Caco-2 (cell line): ENCODE measurements around the gene RAPGEF5. TPM values are rescaled to one million over a fixed set of nuclear protein-coding genes. Genes with fewer than 3 reads are reported as not detected.

ENCODE experiments used
- BruUV-seq: library from RNA; stranded (reverse); fragments of 400-500 nt; replicated peaks from 2 replicates; lab custom pipeline; 2021; lab: Mats Ljungman, UMichigan
- CTCF ChIA-PET: fragments of 300-600 bp; sonication (Branson Sonifier 250); formaldehyde crosslinking; loops from one replicate; lab custom pipeline; 2022; ENCODE audit warnings: antibody characterized with exemption; lab: Charles Lee
- POLR2A ChIA-PET: fragments of 300-600 bp; sonication (Branson Sonifier 250); formaldehyde crosslinking; loops from one replicate; lab custom pipeline; 2022; ENCODE audit warnings: antibody characterized with exemption; lab: Charles Lee
- DNase-seq, 2 experiments: peaks; one replicate each; pipeline versions ENCODE4 v3.0.0 to v3.0.0-alpha.2; 2020 to 2022
- H3K27me3 ChIP-seq: replicated peaks from 2 replicates; pipeline ENCODE4 v1.6.0; 2011; ENCODE audit warnings: low read length; ENCODE audit not compliant: control insufficient read depth, insufficient read depth
- H3K36me3 ChIP-seq: 2 replicates; pipeline ENCODE4 v1.5.1; 2011; ENCODE audit warnings: low read length; ENCODE audit not compliant: control insufficient read depth, insufficient read depth
- H3K4me1 ChIP-seq: fragments of 250-450 bp; sonication (Bioruptor Pico); 2 replicates; pipeline ENCODE4 v1.5.1; 2020; ENCODE audit warnings: mild to moderate bottlenecking
- H3K4me3 ChIP-seq: 2 replicates; pipeline ENCODE4 v1.5.1; 2011; ENCODE audit warnings: low read depth, mild to moderate bottlenecking, control low read depth, low read length
- H3K9me3 ChIP-seq: fragments of 250-450 bp; sonication (Bioruptor Pico); 2 replicates; pipeline ENCODE4 v1.5.1; 2020; ENCODE audit warnings: mild to moderate bottlenecking, moderate library complexity
- H3K27ac Mint-ChIP-seq: one replicate; pipeline ENCODE4 v1.8.0; 2022; ENCODE audit warnings: mixed read lengths; ENCODE audit not compliant: unreplicated experiment
- H3K27me3 Mint-ChIP-seq: one replicate; pipeline ENCODE4 v1.8.0; 2022; ENCODE audit warnings: mixed read lengths; ENCODE audit not compliant: insufficient read depth, unreplicated experiment
- H3K36me3 Mint-ChIP-seq: one replicate; pipeline ENCODE4 v1.8.0; 2022; ENCODE audit warnings: mild to moderate bottlenecking, mixed read lengths; ENCODE audit not compliant: insufficient read depth, unreplicated experiment
- H3K4me1 Mint-ChIP-seq: one replicate; pipeline ENCODE4 v1.8.0; 2022; ENCODE audit warnings: low read depth, mixed read lengths; ENCODE audit not compliant: unreplicated experiment
- H3K4me3 Mint-ChIP-seq: one replicate; pipeline ENCODE4 v1.8.0; 2022; ENCODE audit warnings: mild to moderate bottlenecking, moderate library complexity, mixed read lengths; ENCODE audit not compliant: unreplicated experiment
- H3K9me3 Mint-ChIP-seq: one replicate; pipeline ENCODE4 v1.8.0; 2022; ENCODE audit warnings: mixed read lengths; ENCODE audit not compliant: unreplicated experiment
- CTCF ChIP-seq, 2 experiments: fragments of 200-600 bp in 1 of 2; IDR thresholded peaks; 1 replicate in 1 of 2; 2 replicates in 1 of 2; pipeline versions ENCODE4 v1.5.1 to v1.8.0; 2011 to 2022; ENCODE audit warnings: antibody characterized with exemption in 1 of 2, control low read depth in 1 of 2, inconsistent platforms in 1 of 2, low read depth in 1 of 2, low read length in 1 of 2, mild to moderate bottlenecking in 1 of 2, moderate library complexity in 1 of 2; ENCODE audit not compliant: insufficient read depth in 1 of 2, severe bottlenecking in 1 of 2, unreplicated experiment in 1 of 2
- intact Hi-C: fragments of 100-400 bp; cut with micrococcal nuclease; formaldehyde crosslinking; loops from one replicate; pipeline ENCODE4 v1.10.0; 2022; ENCODE audit not compliant: unreplicated experiment
- total RNA-seq: library from RNA; stranded (reverse); gene quantifications from 2 replicates; pipeline ENCODE4 v1.2.3, GENCODE V29; 2022

The RAPGEF5 gene
- total RNA-seq, 1 experiment from 2014 or later = 16.9 TPM

GRCh38 chr7:22387583-22387982 lies 30.6 kb upstream of the RAPGEF5 start:
- H3K9me3 ChIP-seq = no peaks in the 10 kb centered on the region
- no peaks in the 10 kb centered on the region for H3K36me3 ChIP-seq
- H3K27ac Mint-ChIP-seq = no peak overlapping the region
- H3K9me3 Mint-ChIP-seq = no peaks in the 10 kb centered on the region
- no peak overlapping the region for H3K4me3 Mint-ChIP-seq
- H3K4me3 ChIP-seq = no peak overlapping the region
- CTCF ChIA-PET = no interaction called here
- no TSS peak for BruUV-seq
- H3K36me3 Mint-ChIP-seq = no peaks in the 10 kb centered on the region
- POLR2A ChIA-PET = no interaction called here
- no peak for TF ChIP-seq CTCF (IDR thresholded peaks at IDR 0.05; ENCODE audit: insufficient read depth in 1 of 2, low read depth in 1 of 2, low read length in 1 of 2, severe bottlenecking in 1 of 2, unreplicated experiment in 1 of 2)
- H3K27me3 Mint-ChIP-seq = no peaks in the 10 kb centered on the region
- H3K4me1 Mint-ChIP-seq = no peaks in the 10 kb centered on the region
- H3K27me3 ChIP-seq = no peaks in the 10 kb centered on the region
- no peaks in the 10 kb centered on the region for H3K4me1 ChIP-seq
- no peak for DNase-seq
- intact Hi-C loops = no loop called here

- Histone ChIP-seq H3K36me3 (no peaks in the 10 kb centered on the region), H3K27me3 (no peaks in the 10 kb centered on the region), H3K4me1 (no peaks in the 10 kb centered on the region), H3K4me3 (no peak overlapping the region), H3K9me3 (no peaks in the 10 kb centered on the region)
- Mint-ChIP-seq H3K4me1 (no peaks in the 10 kb centered on the region), H3K9me3 (no peaks in the 10 kb centered on the region), H3K27me3 (no peaks in the 10 kb centered on the region), H3K27ac (no peak overlapping the region), H3K4me3 (no peak overlapping the region), H3K36me3 (no peaks in the 10 kb centered on the region)
- no peak for DNase-seq
- no peak for TF ChIP-seq CTCF (IDR thresholded peaks at IDR 0.05; ENCODE audit: insufficient read depth in 1 of 2, low read depth in 1 of 2, low read length in 1 of 2, severe bottlenecking in 1 of 2, unreplicated experiment in 1 of 2)
- intact Hi-C loops = no loop called here
- ChIA-PET CTCF (no interaction called here), POLR2A (no interaction called here)
- BruUV-seq = no TSS peak
Measured at GRCh38 chr7:22386865-22387264, 29.9 kb upstream of the RAPGEF5 start.

GRCh38 chr7:22386206-22386858 lies 29.4 kb upstream of the RAPGEF5 start:
- DNase-seq = no peak
- intact Hi-C loops = no loop called here
- no peaks in the 10 kb centered on the region for H3K27me3 ChIP-seq
- Mint-ChIP-seq H3K36me3 (no peaks in the 10 kb centered on the region), H3K27me3 (no peaks in the 10 kb centered on the region), H3K4me3 (no peak overlapping the region), H3K9me3 (no peaks in the 10 kb centered on the region), H3K27ac (no peak overlapping the region), H3K4me1 (no peaks in the 10 kb centered on the region)
- ChIA-PET POLR2A (no interaction called here), CTCF (no interaction called here)
- BruUV-seq = no TSS peak
- no peak for TF ChIP-seq CTCF (IDR thresholded peaks at IDR 0.05; ENCODE audit: insufficient read depth in 1 of 2, low read depth in 1 of 2, low read length in 1 of 2, severe bottlenecking in 1 of 2, unreplicated experiment in 1 of 2)
- H3K36me3 ChIP-seq = no peaks in the 10 kb centered on the region
- no peaks in the 10 kb centered on the region for H3K4me1 ChIP-seq
- no peaks in the 10 kb centered on the region for H3K9me3 ChIP-seq
- H3K4me3 ChIP-seq = no peak overlapping the region
